HEK293 (cell line): ENCODE data around the gene CLCN7.

Experiments
- GFI1B ChIP-seq: fragments of 450-650 bp; formaldehyde crosslinking; IDR thresholded peaks from 2 replicates; pipeline ENCODE4 v1.5.1; 2016; ENCODE audit warnings: missing biosample characterization, missing genetic modification characterization
- HOXA7 ChIP-seq: sonication (generic); formaldehyde crosslinking; IDR thresholded peaks from 2 replicates; pipeline ENCODE4 v1.8.1; 2022; ENCODE audit warnings: missing genetic modification reagents, borderline replicate concordance
- HOXC10 ChIP-seq: sonication (generic); formaldehyde crosslinking; IDR thresholded peaks from 2 replicates; pipeline ENCODE4 v1.8.1; 2023; ENCODE audit warnings: mild to moderate bottlenecking, missing genetic modification reagents
- MYNN ChIP-seq: fragments of 450-650 bp; formaldehyde crosslinking; IDR thresholded peaks from 2 replicates; pipeline ENCODE4 v1.5.1; 2016; ENCODE audit warnings: missing biosample characterization, missing genetic modification characterization, borderline replicate concordance
- OVOL3 ChIP-seq: fragments of 450-650 bp; formaldehyde crosslinking; IDR thresholded peaks from 2 replicates; pipeline ENCODE4 v1.5.1; 2016; ENCODE audit warnings: missing biosample characterization, missing genetic modification characterization
- TCF7L2 ChIP-seq: IDR thresholded peaks from 2 replicates; pipeline ENCODE4 v1.6.1; 2011; ENCODE audit warnings: low read depth, mild to moderate bottlenecking, inconsistent platforms, low read length, moderate library complexity, borderline replicate concordance
- TSHZ1 ChIP-seq: fragments of 450-650 bp; formaldehyde crosslinking; IDR thresholded peaks from 2 replicates; pipeline ENCODE4 v1.5.1; 2016; ENCODE audit warnings: missing biosample characterization, missing genetic modification characterization, borderline replicate concordance
- YY2 ChIP-seq: fragments of 450-650 bp; formaldehyde crosslinking; IDR thresholded peaks from 2 replicates; pipeline ENCODE4 v1.5.1; 2016; ENCODE audit warnings: missing biosample characterization, missing genetic modification characterization
- ZBTB21 ChIP-seq: fragments of 450-650 bp; formaldehyde crosslinking; IDR thresholded peaks from 2 replicates; pipeline ENCODE4 v1.5.1; 2017; ENCODE audit warnings: missing biosample characterization, missing genetic modification characterization
- ZBTB48 ChIP-seq: fragments of 450-650 bp; formaldehyde crosslinking; IDR thresholded peaks from 2 replicates; pipeline ENCODE4 v1.5.1; 2016; ENCODE audit warnings: missing biosample characterization, missing genetic modification characterization
- ZBTB8A ChIP-seq: fragments of 450-650 bp; formaldehyde crosslinking; IDR thresholded peaks from 2 replicates; pipeline ENCODE4 v1.5.1; 2016; ENCODE audit warnings: missing biosample characterization, missing genetic modification characterization
- ZEB2 ChIP-seq: fragments of 450-650 bp; formaldehyde crosslinking; IDR thresholded peaks from 2 replicates; pipeline ENCODE4 v1.5.1; 2016; ENCODE audit warnings: missing biosample characterization, missing genetic modification characterization
- ZFP41 ChIP-seq: fragments of 450-650 bp; formaldehyde crosslinking; IDR thresholded peaks from 2 replicates; pipeline ENCODE4 v1.5.1; 2016; ENCODE audit warnings: missing biosample characterization, missing genetic modification characterization, borderline replicate concordance
- ZNF146 ChIP-seq: fragments of 450-650 bp; formaldehyde crosslinking; IDR thresholded peaks from 2 replicates; pipeline ENCODE4 v1.5.1; 2016; ENCODE audit warnings: missing biosample characterization, missing genetic modification characterization
- ZNF19 ChIP-seq: fragments of 450-650 bp; formaldehyde crosslinking; IDR thresholded peaks from 2 replicates; pipeline ENCODE4; 2016; ENCODE audit warnings: missing biosample characterization, missing genetic modification characterization, low read depth
- ZNF24 ChIP-seq: fragments of 450-650 bp; formaldehyde crosslinking; IDR thresholded peaks from 2 replicates; pipeline ENCODE4 v1.5.1; 2016; ENCODE audit warnings: missing biosample characterization, missing genetic modification characterization
- ZNF302 ChIP-seq: fragments of 450-650 bp; formaldehyde crosslinking; IDR thresholded peaks from 2 replicates; pipeline ENCODE4 v1.5.1; 2016; ENCODE audit warnings: missing biosample characterization, missing genetic modification characterization, low read depth
- ZNF311 ChIP-seq: fragments of 450-650 bp; formaldehyde crosslinking; IDR thresholded peaks from 2 replicates; pipeline ENCODE4 v1.5.1; 2017; ENCODE audit warnings: missing biosample characterization, missing genetic modification characterization, borderline replicate concordance
- ZNF37A ChIP-seq: fragments of 450-650 bp; IDR thresholded peaks from 2 replicates; pipeline ENCODE4 v1.5.1; 2018; ENCODE audit warnings: missing biosample characterization, missing genetic modification characterization
- ZNF398 ChIP-seq: fragments of 450-650 bp; formaldehyde crosslinking; IDR thresholded peaks from 2 replicates; pipeline ENCODE4 v1.5.1; 2017; ENCODE audit warnings: missing biosample characterization, missing genetic modification characterization
- ZNF585B ChIP-seq: fragments of 450-650 bp; formaldehyde crosslinking; IDR thresholded peaks from 2 replicates; pipeline ENCODE4 v1.5.1; 2016; ENCODE audit warnings: missing biosample characterization, missing genetic modification characterization
- ZNF600 ChIP-seq: fragments of 450-650 bp; formaldehyde crosslinking; IDR thresholded peaks from 2 replicates; pipeline ENCODE4 v1.5.1; 2016; ENCODE audit warnings: missing biosample characterization, missing genetic modification characterization
- ZNF626 ChIP-seq: fragments of 450-650 bp; sonication (Bioruptor Pico); formaldehyde crosslinking; IDR thresholded peaks from 2 replicates; pipeline ENCODE4 v1.5.1; 2018; ENCODE audit warnings: missing biosample characterization, missing genetic modification characterization, inconsistent platforms
- ZNF704 ChIP-seq: fragments of 450-650 bp; formaldehyde crosslinking; IDR thresholded peaks from 2 replicates; pipeline ENCODE4 v1.5.1; 2016; ENCODE audit warnings: missing biosample characterization, missing genetic modification characterization
- ZNF785 ChIP-seq: fragments of 450-650 bp; formaldehyde crosslinking; IDR thresholded peaks from 2 replicates; pipeline ENCODE4 v1.5.1; 2016; ENCODE audit warnings: missing biosample characterization, missing genetic modification characterization
- ZNF792 ChIP-seq: fragments of 450-650 bp; formaldehyde crosslinking; IDR thresholded peaks from 2 replicates; pipeline ENCODE4 v1.5.1; 2016; ENCODE audit warnings: missing biosample characterization, missing genetic modification characterization
- ZNF830 ChIP-seq: fragments of 450-650 bp; IDR thresholded peaks from 2 replicates; pipeline ENCODE4 v1.5.0; 2018; ENCODE audit warnings: missing biosample characterization, missing genetic modification characterization, low read depth, mild to moderate bottlenecking, moderate library complexity
- ZNF837 ChIP-seq: fragments of 450-650 bp; formaldehyde crosslinking; IDR thresholded peaks from 2 replicates; pipeline ENCODE4 v1.5.1; 2016; ENCODE audit warnings: missing biosample characterization, missing genetic modification characterization
- ZSCAN16 ChIP-seq: fragments of 450-650 bp; formaldehyde crosslinking; IDR thresholded peaks from 2 replicates; pipeline ENCODE4 v1.5.1; 2016; ENCODE audit warnings: missing biosample characterization, missing genetic modification characterization
- ZSCAN30 ChIP-seq: fragments of 450-650 bp; IDR thresholded peaks from 2 replicates; pipeline ENCODE4 v1.5.1; 2018; ENCODE audit warnings: missing biosample characterization, mild to moderate bottlenecking, missing genetic modification characterization, moderate library complexity
- ZSCAN4 ChIP-seq: fragments of 450-650 bp; formaldehyde crosslinking; IDR thresholded peaks from 2 replicates; pipeline ENCODE4 v1.5.1; 2017; ENCODE audit warnings: missing biosample characterization, missing genetic modification characterization
- ZXDB ChIP-seq: fragments of 450-650 bp; formaldehyde crosslinking; IDR thresholded peaks from 2 replicates; pipeline ENCODE4 v1.5.1; 2016; ENCODE audit warnings: missing biosample characterization, missing genetic modification characterization
- TF ChIP-seq, protein P1 (sequence below): fragments of 450-650 bp; IDR thresholded peaks from 2 replicates; pipeline ENCODE4 v1.5.1; 2018; ENCODE audit warnings: missing biosample characterization, missing genetic modification characterization

CLCN7 gene

DNA sequence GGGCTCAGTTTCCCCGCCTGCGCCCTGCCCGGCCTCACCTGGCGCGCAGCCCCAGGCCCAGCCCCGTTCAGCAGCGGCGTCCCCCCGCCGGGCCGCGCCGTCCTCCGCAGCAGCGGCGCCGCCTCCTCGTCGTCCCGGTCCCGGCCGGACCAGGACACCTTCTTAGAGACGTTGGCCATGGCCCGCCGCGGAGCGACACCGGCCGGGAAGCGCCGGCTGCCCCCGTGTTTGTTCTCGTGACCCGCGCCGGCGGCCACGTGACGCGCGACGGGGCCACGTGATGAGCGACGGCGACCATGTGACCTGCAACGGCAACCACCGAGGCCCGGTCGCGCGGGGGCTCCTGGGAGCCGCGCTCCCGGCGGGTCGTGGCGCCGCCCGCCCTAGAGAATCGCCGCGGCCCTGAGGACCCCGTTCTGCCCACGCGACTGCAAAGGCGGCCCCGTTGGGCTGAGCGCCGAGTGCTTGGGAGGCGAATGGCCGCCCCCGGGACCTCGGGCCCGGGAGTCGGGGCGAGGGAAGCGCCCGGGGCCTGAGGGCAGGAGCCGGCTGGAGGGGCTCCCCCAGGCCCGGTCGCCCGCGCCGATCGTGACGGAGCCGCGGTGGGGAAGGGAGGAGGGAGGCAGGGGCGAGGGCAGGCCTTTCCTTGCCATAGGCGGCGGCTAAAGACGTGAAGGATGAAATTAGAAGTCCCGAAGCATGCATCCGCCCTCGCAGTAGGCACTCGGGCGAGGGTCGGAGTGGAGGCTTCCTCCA is at the start of gene CLCN7 (continued):
- peak; percentile 78 for TF ChIP-seq YY2 (tag by site-specific recombination)
- TF ChIP-seq TCF7L2: no peak
- no peak for TF ChIP-seq ZNF302 (tag by site-specific recombination)
- TF ChIP-seq TSHZ1 (tag by site-specific recombination): no peak
- peak; percentile 67; the same call in 1 of the 2 replicates for TF ChIP-seq ZNF24
- TF ChIP-seq ZEB2 (tag by site-specific recombination): 0 out of 2 replicates have a peak, but pooled peaks have one; percentile 30
- TF ChIP-seq ZNF37A (tag by site-specific recombination): no peak
- no peak for TF ChIP-seq HOXC10
- no peak for TF ChIP-seq ZNF311 (tag by site-specific recombination)
- no peak for TF ChIP-seq ZSCAN16
- no peak for TF ChIP-seq ZBTB48
- TF ChIP-seq ZNF398 (tag by site-specific recombination): 0 out of 2 replicates have a peak, but pooled peaks have one; percentile 14
- no peak for TF ChIP-seq ZNF830
- no peak for TF ChIP-seq MYNN (tag by site-specific recombination)
- no peak for TF ChIP-seq ZNF785 (tag by site-specific recombination)
- peak; percentile 92 for TF ChIP-seq ZSCAN30 (tag by site-specific recombination)
- no peak for TF ChIP-seq ZNF585B (tag by site-specific recombination)
- peak; percentile 71 for TF ChIP-seq ZXDB
- peak; percentile 99 for TF ChIP-seq ZNF704 (tag by site-specific recombination)
- no peak for TF ChIP-seq OVOL3
- no peak for TF ChIP-seq ZNF19 (tag by site-specific recombination)
- TF ChIP-seq GFI1B: no peak
- TF ChIP-seq ZBTB21 (tag by site-specific recombination): no peak
- no peak for TF ChIP-seq ZNF837 (tag by site-specific recombination)
- TF ChIP-seq ZNF600: no peak
- TF ChIP-seq ZBTB8A (tag by site-specific recombination): peak; percentile 56
- TF ChIP-seq, protein P1, sequence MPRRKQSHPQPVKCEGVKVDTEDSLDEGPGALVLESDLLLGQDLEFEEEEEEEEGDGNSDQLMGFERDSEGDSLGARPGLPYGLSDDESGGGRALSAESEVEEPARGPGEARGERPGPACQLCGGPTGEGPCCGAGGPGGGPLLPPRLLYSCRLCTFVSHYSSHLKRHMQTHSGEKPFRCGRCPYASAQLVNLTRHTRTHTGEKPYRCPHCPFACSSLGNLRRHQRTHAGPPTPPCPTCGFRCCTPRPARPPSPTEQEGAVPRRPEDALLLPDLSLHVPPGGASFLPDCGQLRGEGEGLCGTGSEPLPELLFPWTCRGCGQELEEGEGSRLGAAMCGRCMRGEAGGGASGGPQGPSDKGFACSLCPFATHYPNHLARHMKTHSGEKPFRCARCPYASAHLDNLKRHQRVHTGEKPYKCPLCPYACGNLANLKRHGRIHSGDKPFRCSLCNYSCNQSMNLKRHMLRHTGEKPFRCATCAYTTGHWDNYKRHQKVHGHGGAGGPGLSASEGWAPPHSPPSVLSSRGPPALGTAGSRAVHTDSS (tag by site-specific recombination): no peak
- no peak for TF ChIP-seq HOXA7 (CRISPR knock-in tag)
- TF ChIP-seq ZFP41 (tag by site-specific recombination): no peak
- TF ChIP-seq ZNF792: no peak
- no peak for TF ChIP-seq ZNF626
- TF ChIP-seq ZSCAN4: no peak
- TF ChIP-seq ZNF146: peak; percentile 51; the same call in 1 of the 2 replicates
